HEK293 (cell line): ENCODE results near the gene SERINC5.

Source experiments
- CTCF ChIP-seq: fragments of 450-650 bp; formaldehyde crosslinking; IDR thresholded peaks from 2 replicates; pipeline ENCODE4 v1.5.1; 2016; ENCODE audit warnings: missing biosample characterization, missing genetic modification characterization
- FEZF1 ChIP-seq: fragments of 450-650 bp; formaldehyde crosslinking; IDR thresholded peaks from 2 replicates; pipeline ENCODE4 v1.5.1; 2016; ENCODE audit warnings: missing biosample characterization, missing genetic modification characterization
- REST ChIP-seq: fragments of 450-650 bp; formaldehyde crosslinking; IDR thresholded peaks from 2 replicates; pipeline ENCODE4 v1.5.1; 2016; ENCODE audit warnings: missing biosample characterization, missing genetic modification characterization
- YY1 ChIP-seq: fragments of 450-650 bp; formaldehyde crosslinking; IDR thresholded peaks from 2 replicates; pipeline ENCODE4 v1.5.1; 2018; ENCODE audit warnings: missing biosample characterization, missing genetic modification characterization
- ZNF350 ChIP-seq: fragments of 450-650 bp; formaldehyde crosslinking; IDR thresholded peaks from 2 replicates; pipeline ENCODE4 v1.5.0; 2017; ENCODE audit warnings: missing biosample characterization, mild to moderate bottlenecking, missing genetic modification characterization
- TF ChIP-seq, protein P1 (sequence below): fragments of 450-650 bp; formaldehyde crosslinking; IDR thresholded peaks from 2 replicates; pipeline ENCODE4 v1.5.1; 2016; ENCODE audit warnings: missing biosample characterization, missing genetic modification characterization
- TF ChIP-seq, protein P2 (sequence below): fragments of 450-650 bp; formaldehyde crosslinking; IDR thresholded peaks from 2 replicates; pipeline ENCODE4 v1.5.1; 2016; ENCODE audit warnings: missing biosample characterization, missing genetic modification characterization
- TF ChIP-seq, protein P3 (sequence below): fragments of 450-650 bp; formaldehyde crosslinking; IDR thresholded peaks from 2 replicates; pipeline ENCODE4 v1.5.1; 2016; ENCODE audit warnings: missing biosample characterization, missing genetic modification characterization, low read depth

DNA sequence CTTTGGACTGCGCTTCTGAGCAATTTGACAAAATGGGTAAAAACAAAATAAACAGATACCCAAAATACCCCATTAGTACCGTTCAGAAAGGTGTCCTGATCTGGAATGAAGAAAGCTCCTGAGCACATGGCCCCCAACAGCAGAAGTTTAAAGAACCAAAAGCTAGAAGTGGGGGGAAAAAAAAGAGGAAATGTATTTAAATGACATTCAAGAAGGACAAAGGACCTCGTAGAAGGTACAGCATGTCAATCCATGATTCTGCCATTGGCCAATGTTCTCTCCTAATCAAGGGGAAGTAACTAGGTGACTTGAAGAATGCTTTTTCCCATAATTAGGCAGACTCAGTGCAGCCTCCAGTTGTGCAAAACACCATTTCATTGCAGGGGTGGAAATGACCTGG is 78.6 kb downstream of the SERINC5 start:
- TF ChIP-seq REST (tag by site-specific recombination) (no peak), ZNF350 (tag by site-specific recombination) (no peak), CTCF (tag by site-specific recombination) (no peak), FEZF1 (tag by site-specific recombination) (no peak), YY1 (tag by site-specific recombination) (no peak)
- TF ChIP-seq, protein P1, sequence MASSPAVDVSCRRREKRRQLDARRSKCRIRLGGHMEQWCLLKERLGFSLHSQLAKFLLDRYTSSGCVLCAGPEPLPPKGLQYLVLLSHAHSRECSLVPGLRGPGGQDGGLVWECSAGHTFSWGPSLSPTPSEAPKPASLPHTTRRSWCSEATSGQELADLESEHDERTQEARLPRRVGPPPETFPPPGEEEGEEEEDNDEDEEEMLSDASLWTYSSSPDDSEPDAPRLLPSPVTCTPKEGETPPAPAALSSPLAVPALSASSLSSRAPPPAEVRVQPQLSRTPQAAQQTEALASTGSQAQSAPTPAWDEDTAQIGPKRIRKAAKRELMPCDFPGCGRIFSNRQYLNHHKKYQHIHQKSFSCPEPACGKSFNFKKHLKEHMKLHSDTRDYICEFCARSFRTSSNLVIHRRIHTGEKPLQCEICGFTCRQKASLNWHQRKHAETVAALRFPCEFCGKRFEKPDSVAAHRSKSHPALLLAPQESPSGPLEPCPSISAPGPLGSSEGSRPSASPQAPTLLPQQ (tag by site-specific recombination): no peak
- TF ChIP-seq, protein P2, sequence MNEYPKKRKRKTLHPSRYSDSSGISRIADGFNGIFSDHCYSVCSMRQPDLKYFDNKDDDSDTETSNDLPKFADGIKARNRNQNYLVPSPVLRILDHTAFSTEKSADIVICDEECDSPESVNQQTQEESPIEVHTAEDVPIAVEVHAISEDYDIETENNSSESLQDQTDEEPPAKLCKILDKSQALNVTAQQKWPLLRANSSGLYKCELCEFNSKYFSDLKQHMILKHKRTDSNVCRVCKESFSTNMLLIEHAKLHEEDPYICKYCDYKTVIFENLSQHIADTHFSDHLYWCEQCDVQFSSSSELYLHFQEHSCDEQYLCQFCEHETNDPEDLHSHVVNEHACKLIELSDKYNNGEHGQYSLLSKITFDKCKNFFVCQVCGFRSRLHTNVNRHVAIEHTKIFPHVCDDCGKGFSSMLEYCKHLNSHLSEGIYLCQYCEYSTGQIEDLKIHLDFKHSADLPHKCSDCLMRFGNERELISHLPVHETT (tag by site-specific recombination): no peak
- TF ChIP-seq, protein P3, sequence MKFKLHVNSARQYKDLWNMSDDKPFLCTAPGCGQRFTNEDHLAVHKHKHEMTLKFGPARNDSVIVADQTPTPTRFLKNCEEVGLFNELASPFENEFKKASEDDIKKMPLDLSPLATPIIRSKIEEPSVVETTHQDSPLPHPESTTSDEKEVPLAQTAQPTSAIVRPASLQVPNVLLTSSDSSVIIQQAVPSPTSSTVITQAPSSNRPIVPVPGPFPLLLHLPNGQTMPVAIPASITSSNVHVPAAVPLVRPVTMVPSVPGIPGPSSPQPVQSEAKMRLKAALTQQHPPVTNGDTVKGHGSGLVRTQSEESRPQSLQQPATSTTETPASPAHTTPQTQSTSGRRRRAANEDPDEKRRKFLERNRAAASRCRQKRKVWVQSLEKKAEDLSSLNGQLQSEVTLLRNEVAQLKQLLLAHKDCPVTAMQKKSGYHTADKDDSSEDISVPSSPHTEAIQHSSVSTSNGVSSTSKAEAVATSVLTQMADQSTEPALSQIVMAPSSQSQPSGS (tag by site-specific recombination): no peak
